ENCODE results near the gene OBI1. TPM values are rescaled to one million over a fixed set of nuclear protein-coding genes. Genes with fewer than 3 reads are reported as not detected.

The OBI1 gene
- total and polyA plus RNA-seq, 12 donors: 1.5 to 14.3 (median 7.5) TPM

- no peaks in the 10 kb centered on the region for H3K9me3 ChIP-seq (replicated peaks in 1 of 3)
- no peak overlapping the region for H3K27ac ChIP-seq
- DNase-seq: no peak
- H3K4me3 ChIP-seq: peak overlapping the region in 2 of 4 donors; percentile 32 to 57
- intact Hi-C loops (cut with DNase I): loop anchor here in 1 of 2 donors (10.0 kb wide), 1 partner anchor 56 kb away; no protein-coding TSS in a partner anchor
- peaks cover 50% of the 10 kb centered on the region for H3K27me3 ChIP-seq
- TF ChIP-seq POLR2A (IDR thresholded peaks at IDR 0.05): no peak
- TF ChIP-seq CTCF (IDR thresholded peaks at IDR 0.05): no peak
- H3K36me3 ChIP-seq (replicated peaks in 1 of 2): no peaks in the 10 kb centered on the region
- 1 to 2% (median 2%) methylated on average over 34 to 54 of the region's 54 CpGs for WGBS, 4 donors
- H3K4me1 ChIP-seq (replicated peaks in 1 of 2): peaks cover 10 to 19% of the 10 kb centered on the region in 2 donors
These were observed 50.1 kb downstream of the OBI1 start for GRCh38 chr13:78608688-78609463.

DNA sequence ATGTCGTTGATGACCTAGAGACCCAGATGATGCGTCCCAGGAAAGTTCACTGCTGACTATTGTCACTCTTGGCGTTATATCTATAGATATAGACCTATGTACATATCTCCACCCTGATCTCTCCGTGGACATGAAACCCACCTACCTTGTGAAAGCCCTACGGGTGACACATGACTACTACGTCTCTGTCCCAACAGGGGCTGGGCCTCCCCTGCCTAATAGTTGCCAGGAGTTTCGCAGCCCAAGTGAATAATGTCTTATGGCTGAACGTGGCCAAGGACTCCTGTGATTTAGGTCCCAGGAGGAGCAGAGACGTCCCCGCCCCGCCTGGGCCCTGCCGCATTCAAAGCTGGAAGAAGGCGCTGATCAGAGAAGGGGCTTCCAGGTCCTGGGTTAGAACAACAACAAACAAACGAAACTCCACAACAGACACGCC is 50.7 kb downstream of the OBI1 start:
- Histone ChIP-seq H3K27ac (no peak overlapping the region), H3K4me1 (replicated peaks in 1 of 2) (peaks cover 10 to 20% of the 10 kb centered on the region in 2 donors), H3K36me3 (replicated peaks in 1 of 2) (no peaks in the 10 kb centered on the region), H3K9me3 (replicated peaks in 1 of 3) (no peaks in the 10 kb centered on the region), H3K4me3 (peak overlapping the region in 2 of 4 donors; percentile 32 to 57), H3K27me3 (peaks cover 56% of the 10 kb centered on the region)
- no peak for TF ChIP-seq CTCF (IDR thresholded peaks at IDR 0.05)
- 13 to 20% (median 17%) methylated on average over 8 to 15 of the region's 15 CpGs for WGBS, 4 donors
- intact Hi-C loops (cut with DNase I): loop anchor here in 1 of 2 donors (10.0 kb wide), 1 partner anchor 57 kb away; no protein-coding TSS in a partner anchor
- DNase-seq: no peak

DNA sequence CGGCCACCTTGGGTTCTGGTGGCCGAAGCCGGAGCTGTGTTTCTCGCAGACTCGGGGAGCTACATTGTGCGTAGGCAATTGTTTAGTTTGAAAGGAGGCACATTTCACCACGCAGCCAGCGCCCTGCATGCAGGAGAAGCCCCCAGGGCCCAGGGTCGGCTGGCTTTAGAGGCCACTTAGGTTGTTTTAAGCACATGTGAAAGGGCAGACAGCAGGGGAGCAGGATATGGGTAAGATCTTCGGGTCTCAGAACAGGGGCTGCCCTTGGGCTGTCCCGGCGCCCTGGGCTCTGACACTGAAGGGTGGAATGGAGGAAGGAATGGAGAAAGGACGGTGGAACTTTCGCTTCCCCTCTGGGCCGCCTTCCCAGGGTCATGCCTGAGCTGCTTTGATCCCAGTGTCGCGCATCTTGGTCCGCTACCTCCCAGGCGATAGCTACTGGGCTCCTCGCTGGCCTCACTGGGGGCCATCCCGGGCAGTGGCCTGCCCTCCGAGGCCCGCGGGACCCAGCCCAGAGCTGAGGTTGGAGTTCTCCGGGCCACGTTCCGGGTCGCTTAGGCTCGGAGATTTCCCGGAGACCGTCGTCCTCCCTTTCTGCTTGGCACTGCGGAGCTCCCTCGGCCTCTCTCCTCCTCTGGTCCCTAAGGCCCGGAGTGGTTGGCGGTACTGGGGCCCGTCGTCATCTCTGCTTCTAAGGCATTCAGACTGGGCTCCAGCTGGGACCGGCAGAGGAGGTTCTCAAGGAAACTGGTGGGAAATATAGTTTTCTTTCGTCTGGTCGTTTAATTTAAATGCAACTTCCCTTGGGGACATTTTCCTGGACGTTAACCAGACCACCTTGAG is 51.3 kb downstream of the OBI1 start:
- peaks cover 62% of the 10 kb centered on the region for H3K27me3 ChIP-seq
- peaks cover 10 to 26% of the 10 kb centered on the region in 2 donors for H3K4me1 ChIP-seq (replicated peaks in 1 of 2)
- intact Hi-C loops (cut with DNase I): loop anchor here in 1 of 2 donors (10.0 kb wide), 1 partner anchor 57 kb away; no protein-coding TSS in a partner anchor
- TF ChIP-seq CTCF (IDR thresholded peaks at IDR 0.05) (no peak), POLR2A (IDR thresholded peaks at IDR 0.05) (no peak)
- 14 to 36% (median 20%) methylated on average over 24 to 42 of the region's 42 CpGs for WGBS, 4 donors
- H3K9me3 ChIP-seq (replicated peaks in 1 of 3): no peaks in the 10 kb centered on the region
- H3K36me3 ChIP-seq (replicated peaks in 1 of 2): no peaks in the 10 kb centered on the region
- DNase-seq: no peak
- no peak overlapping the region for H3K4me3 ChIP-seq
- H3K27ac ChIP-seq: no peak overlapping the region
